Measurements from ENCODE around the gene TSPAN2.

DNA sequence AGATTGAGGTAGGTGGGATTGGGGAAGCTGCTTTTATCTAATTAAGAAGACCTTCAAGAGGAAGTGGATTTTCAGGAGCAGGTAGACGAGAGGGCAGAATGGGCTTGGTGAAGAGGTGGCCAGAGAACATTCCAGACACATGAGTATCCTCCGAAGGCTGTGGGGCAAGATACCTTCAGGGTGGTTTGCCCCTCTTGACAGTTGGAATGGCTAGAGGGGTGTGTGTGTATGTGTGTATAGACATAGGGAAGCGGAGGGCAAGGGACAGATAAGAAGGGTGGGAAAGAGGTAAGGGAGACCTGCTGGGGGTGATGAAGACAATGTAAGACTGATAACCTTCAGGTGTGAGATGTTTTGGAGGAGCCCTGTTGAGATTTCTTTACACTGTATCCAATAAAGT, 46.8 kb upstream of the TSPAN2 start:
- TF ChIP-seq, protein P1, sequence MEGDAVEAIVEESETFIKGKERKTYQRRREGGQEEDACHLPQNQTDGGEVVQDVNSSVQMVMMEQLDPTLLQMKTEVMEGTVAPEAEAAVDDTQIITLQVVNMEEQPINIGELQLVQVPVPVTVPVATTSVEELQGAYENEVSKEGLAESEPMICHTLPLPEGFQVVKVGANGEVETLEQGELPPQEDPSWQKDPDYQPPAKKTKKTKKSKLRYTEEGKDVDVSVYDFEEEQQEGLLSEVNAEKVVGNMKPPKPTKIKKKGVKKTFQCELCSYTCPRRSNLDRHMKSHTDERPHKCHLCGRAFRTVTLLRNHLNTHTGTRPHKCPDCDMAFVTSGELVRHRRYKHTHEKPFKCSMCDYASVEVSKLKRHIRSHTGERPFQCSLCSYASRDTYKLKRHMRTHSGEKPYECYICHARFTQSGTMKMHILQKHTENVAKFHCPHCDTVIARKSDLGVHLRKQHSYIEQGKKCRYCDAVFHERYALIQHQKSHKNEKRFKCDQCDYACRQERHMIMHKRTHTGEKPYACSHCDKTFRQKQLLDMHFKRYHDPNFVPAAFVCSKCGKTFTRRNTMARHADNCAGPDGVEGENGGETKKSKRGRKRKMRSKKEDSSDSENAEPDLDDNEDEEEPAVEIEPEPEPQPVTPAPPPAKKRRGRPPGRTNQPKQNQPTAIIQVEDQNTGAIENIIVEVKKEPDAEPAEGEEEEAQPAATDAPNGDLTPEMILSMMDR (IDR thresholded peaks at IDR 0.05; ENCODE audit: insufficient read depth, low read length, poor library complexity, severe bottlenecking), result no peak
- no peak for TF ChIP-seq EZH2phosphoT487 (conservative IDR thresholded peaks at IDR 0.05; ENCODE audit: low read length)

Data from SU-DHL-6 (cell line).